T-helper 2 cell treated with Interferon-gamma antibody and Interleukin-4, amounts not matched to agents 5 μg/mL and 100 μg/mL, for 36 hours (primary cell): ENCODE data around the gene TM9SF1.

Experiments
- DNase-seq: peaks from one replicate; pipeline ENCODE4 v3.0.0; 2021; ENCODE audit warnings: low spot score
- H3K27ac Mint-ChIP-seq: one replicate; pipeline ENCODE4 v1.8.0; 2021; ENCODE audit warnings: mild to moderate bottlenecking, mixed read lengths
- H3K27me3 Mint-ChIP-seq: one replicate; pipeline ENCODE4 v1.8.0; 2021; ENCODE audit warnings: low read depth, mixed read lengths
- H3K36me3 Mint-ChIP-seq: one replicate; pipeline ENCODE4 v1.8.0; 2021; ENCODE audit warnings: low read depth, mixed read lengths
- H3K4me1 Mint-ChIP-seq: one replicate; pipeline ENCODE4 v1.8.0; 2021; ENCODE audit warnings: low read depth, mixed read lengths
- H3K4me3 Mint-ChIP-seq: one replicate; pipeline ENCODE4 v1.8.0; 2022; ENCODE audit warnings: mild to moderate bottlenecking, moderate library complexity, mixed read lengths
- H3K9me3 Mint-ChIP-seq: one replicate; pipeline ENCODE4 v1.8.0; 2021; ENCODE audit warnings: mixed read lengths

The TM9SF1 gene

DNA sequence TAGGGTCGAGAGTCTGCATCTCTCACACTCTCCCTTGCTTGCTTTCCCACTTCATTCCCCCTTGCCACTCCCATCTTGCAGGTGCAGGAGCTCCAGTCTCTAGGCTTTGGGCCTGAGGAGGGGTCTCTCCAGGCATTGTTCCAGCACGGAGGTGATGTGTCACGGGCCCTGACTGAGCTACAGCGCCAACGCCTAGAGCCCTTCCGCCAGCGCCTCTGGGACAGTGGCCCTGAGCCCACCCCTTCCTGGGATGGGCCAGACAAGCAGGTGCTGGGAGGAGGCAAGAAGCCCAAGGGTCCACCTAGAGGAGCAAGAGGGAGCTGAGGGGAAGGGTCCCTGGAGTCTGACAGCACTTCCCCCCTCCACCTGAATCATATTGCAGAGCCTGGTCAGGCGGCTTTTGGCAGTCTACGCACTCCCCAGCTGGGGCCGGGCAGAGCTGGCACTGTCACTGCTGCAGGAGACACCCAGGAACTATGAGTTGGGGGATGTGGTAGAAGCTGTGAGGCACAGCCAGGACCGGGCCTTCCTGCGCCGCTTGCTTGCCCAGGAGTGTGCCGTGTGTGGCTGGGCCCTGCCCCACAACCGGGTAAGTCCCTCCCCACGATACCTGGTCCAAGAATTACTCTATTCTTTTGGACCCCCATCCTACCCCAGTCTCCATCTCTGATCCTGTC, 43.7 kb downstream of the TM9SF1 start:
- no peak for DNase-seq
- Mint-ChIP-seq H3K27ac (no peak overlapping the region), H3K27me3 (no peaks in the 10 kb centered on the region), H3K4me1 (peaks cover 24% of the 10 kb centered on the region), H3K4me3 (no peak overlapping the region), H3K9me3 (no peaks in the 10 kb centered on the region), H3K36me3 (peaks cover 61% of the 10 kb centered on the region)

DNA sequence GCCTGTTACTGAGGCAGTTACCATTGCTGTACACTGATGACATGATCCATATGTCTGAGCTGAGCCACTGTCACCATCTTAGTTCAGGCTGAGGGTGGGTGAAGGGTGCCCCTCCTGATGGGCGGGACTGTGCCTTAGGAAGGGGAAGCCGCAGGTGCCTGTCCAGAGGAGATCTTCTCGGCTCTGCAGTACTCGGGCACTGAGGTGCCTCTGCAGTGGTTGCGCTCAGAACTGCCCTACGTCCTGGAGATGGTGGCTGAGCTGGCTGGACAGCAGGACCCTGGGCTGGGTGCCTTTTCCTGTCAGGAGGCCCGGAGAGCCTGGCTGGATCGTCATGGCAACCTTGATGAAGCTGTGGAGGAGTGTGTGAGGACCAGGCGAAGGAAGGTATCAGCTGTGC, 44.2 kb downstream of the TM9SF1 start:
- Mint-ChIP-seq H3K36me3 (peaks cover 64% of the 10 kb centered on the region), H3K4me1 (peaks cover 24% of the 10 kb centered on the region), H3K27me3 (no peaks in the 10 kb centered on the region), H3K9me3 (no peaks in the 10 kb centered on the region), H3K27ac (no peak overlapping the region), H3K4me3 (no peak overlapping the region)
- no peak for DNase-seq

GRCh38 chr14:24150567-24150966, 44.7 kb downstream of the TM9SF1 start:
- peak overlapping the region; percentile 34 for H3K27ac Mint-ChIP-seq
- H3K4me3 Mint-ChIP-seq: peak overlapping the region; percentile 3
- no peaks in the 10 kb centered on the region for H3K9me3 Mint-ChIP-seq
- no peaks in the 10 kb centered on the region for H3K27me3 Mint-ChIP-seq
- DNase-seq: no peak
- peaks cover 26% of the 10 kb centered on the region for H3K4me1 Mint-ChIP-seq
- peaks cover 64% of the 10 kb centered on the region for H3K36me3 Mint-ChIP-seq

DNA sequence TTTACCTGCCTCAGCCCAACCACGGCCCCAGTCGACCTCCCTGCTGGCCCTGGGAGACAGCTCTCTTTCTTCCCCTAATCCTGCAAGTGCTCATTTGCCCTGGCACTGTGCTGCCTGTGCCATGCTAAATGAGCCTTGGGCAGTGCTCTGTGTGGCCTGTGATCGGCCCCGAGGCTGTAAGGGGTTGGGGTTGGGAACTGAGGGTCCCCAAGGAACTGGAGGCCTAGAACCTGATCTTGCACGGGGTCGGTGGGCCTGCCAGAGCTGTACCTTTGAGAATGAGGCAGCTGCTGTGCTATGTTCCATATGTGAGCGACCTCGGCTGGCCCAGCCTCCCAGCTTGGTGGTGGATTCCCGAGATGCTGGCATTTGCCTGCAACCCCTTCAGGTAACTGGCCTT, 45.2 kb downstream of the TM9SF1 start:
- Mint-ChIP-seq H3K4me3 (no peak overlapping the region), H3K27ac (no peak overlapping the region), H3K9me3 (no peaks in the 10 kb centered on the region), H3K27me3 (no peaks in the 10 kb centered on the region), H3K4me1 (peaks cover 32% of the 10 kb centered on the region), H3K36me3 (peaks cover 64% of the 10 kb centered on the region)
- DNase-seq: no peak

- H3K27ac Mint-ChIP-seq: peak overlapping the region; percentile 26
- DNase-seq: no peak
- H3K4me1 Mint-ChIP-seq: peaks cover 36% of the 10 kb centered on the region
- no peaks in the 10 kb centered on the region for H3K9me3 Mint-ChIP-seq
- H3K36me3 Mint-ChIP-seq: peaks cover 62% of the 10 kb centered on the region
- H3K27me3 Mint-ChIP-seq: no peaks in the 10 kb centered on the region
- H3K4me3 Mint-ChIP-seq: peak overlapping the region; percentile 100
These were observed 45.8 kb downstream of the TM9SF1 start for GRCh38 chr14:24149302-24149969.

DNA sequence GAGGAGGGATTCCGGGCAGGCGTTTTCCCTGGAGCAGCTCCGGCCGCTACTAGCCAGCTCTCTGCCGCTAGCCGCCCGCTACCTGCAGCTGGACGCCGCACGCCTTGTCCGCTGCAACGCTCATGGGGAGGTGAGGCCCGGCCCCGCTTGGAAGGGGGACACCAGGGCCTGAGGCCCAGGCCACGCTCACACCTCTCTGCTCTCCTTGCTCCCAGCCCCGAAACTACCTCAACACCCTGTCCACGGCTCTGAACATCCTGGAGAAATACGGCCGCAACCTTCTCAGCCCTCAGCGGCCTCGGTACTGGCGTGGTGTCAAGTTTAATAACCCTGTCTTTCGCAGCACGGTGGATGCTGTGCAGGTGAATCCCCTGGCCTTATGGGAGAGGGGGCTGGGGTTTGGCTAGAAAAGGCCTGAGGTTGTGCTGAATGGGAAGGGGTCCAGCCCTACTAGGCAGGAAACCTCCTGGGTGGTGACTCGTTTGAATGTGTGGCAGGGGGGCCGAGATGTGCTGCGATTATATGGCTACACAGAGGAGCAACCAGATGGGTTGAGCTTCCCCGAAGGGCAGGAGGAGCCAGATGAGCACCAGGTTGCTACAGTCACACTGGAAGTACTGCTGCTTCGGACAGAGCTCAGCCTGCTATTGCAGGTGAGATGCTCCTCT, 47.3 kb downstream of the TM9SF1 start:
- no peaks in the 10 kb centered on the region for H3K27me3 Mint-ChIP-seq
- no peaks in the 10 kb centered on the region for H3K9me3 Mint-ChIP-seq
- H3K36me3 Mint-ChIP-seq: peaks cover 73% of the 10 kb centered on the region
- DNase-seq: no peak
- peak overlapping the region; percentile 82 for H3K27ac Mint-ChIP-seq
- H3K4me1 Mint-ChIP-seq: peaks cover 48% of the 10 kb centered on the region
- H3K4me3 Mint-ChIP-seq: peak overlapping the region; percentile 100

- peaks cover 73% of the 10 kb centered on the region for H3K36me3 Mint-ChIP-seq
- H3K4me1 Mint-ChIP-seq: peaks cover 51% of the 10 kb centered on the region
- no peaks in the 10 kb centered on the region for H3K9me3 Mint-ChIP-seq
- no peaks in the 10 kb centered on the region for H3K27me3 Mint-ChIP-seq
- DNase-seq: peak; percentile 98
- H3K27ac Mint-ChIP-seq: peak within 1 kb of the TSS; percentile 100
- H3K4me3 Mint-ChIP-seq: peak within 1 kb of the TSS; percentile 100
These were observed 48.1 kb downstream of the TM9SF1 start, which contains the start of gene RNF31 for GRCh38 chr14:24146978-24147760. Gene RNF31, plus strand, starts transcription at chr14:24147498. Its CDS starts 201 bp downstream, at chr14:24147699.

DNA sequence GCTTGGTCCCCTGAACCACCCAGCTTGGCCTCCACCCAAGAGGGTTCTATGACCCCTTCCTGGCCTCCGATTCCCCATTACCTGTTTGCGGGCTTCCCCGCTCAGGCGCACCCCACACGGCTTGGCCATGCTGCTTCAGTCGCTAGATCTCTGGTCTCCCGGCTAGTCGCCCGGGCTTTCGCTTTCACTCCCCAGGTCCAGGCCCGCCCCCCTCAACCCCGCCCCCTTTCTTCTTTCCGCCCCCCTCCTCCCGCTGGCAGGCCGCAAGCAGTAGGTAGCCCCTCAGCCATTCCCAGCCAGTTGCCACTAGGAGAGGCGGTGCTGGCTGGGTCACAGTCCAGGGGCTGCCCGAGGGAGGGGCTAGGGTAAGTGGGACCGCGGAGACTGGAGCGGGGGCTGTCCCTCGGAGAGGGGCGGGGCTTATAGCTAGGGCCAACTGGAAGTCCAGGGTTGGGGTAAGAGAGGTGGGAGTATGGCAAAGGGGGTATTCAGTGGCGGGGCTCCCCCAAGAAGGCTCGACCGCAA, 48.7 kb downstream of the TM9SF1 start, which contains the start of gene PSME2:
Gene PSME2, minus strand, starts transcription at position 158 of the 525 bp plus-strand sequence. Its CDS starts 29 bp downstream, at position 129.
- Mint-ChIP-seq H3K27ac (peak within 1 kb of the TSS; percentile 100), H3K4me3 (peak within 1 kb of the TSS; percentile 100), H3K27me3 (no peaks in the 10 kb centered on the region), H3K9me3 (no peaks in the 10 kb centered on the region), H3K36me3 (peaks cover 72% of the 10 kb centered on the region), H3K4me1 (peaks cover 53% of the 10 kb centered on the region)
- peak; percentile 93 for DNase-seq

DNA sequence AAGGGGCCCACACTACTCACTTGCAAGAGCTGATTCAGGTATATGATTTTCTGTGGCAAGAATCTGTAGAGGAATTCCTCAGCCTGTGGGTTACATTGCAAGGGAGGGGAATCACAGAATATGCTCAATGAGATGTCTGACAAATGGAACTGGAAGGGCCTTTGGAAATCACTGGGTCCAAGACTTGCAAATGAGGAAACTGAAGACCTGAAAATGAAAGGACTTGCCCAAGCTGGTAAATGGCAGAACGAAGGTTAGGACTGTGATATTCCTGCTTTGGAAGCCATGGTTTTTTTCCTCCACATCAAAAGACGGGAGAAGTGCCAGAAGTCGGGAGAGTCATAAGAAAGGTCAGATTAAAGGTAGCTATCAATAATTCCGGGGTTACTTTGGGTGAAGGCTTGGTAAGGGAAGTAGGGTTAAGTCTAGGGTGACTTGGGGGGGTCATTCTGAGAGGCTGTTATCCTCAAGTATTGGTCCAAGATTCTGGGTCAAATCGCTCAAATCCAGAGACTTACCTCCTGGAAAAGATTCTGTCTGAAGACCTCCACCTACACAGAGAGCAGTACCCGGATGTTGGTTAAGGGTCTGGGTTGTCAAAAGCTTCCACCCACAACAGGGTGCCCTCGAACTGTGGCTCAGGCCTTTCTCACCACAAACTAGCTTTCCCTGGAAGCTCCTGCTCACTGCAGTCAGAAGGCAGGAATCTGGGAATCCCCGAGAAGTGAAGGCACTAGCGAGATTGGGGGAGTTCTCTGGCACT, 49.4 kb downstream of the TM9SF1 start:
- peak overlapping the region; percentile 100 for H3K27ac Mint-ChIP-seq
- H3K4me3 Mint-ChIP-seq: peak overlapping the region; percentile 100
- H3K36me3 Mint-ChIP-seq: peaks cover 67% of the 10 kb centered on the region
- no peaks in the 10 kb centered on the region for H3K27me3 Mint-ChIP-seq
- peaks cover 53% of the 10 kb centered on the region for H3K4me1 Mint-ChIP-seq
- DNase-seq: no peak
- H3K9me3 Mint-ChIP-seq: no peaks in the 10 kb centered on the region

GRCh38 chr14:24145219-24145618, 50.0 kb downstream of the TM9SF1 start:
- Mint-ChIP-seq H3K4me1 (peaks cover 49% of the 10 kb centered on the region), H3K27ac (peak overlapping the region; percentile 100), H3K4me3 (peak overlapping the region; percentile 100), H3K36me3 (peaks cover 67% of the 10 kb centered on the region), H3K9me3 (no peaks in the 10 kb centered on the region), H3K27me3 (no peaks in the 10 kb centered on the region)
- no peak for DNase-seq

- peak overlapping the region; percentile 50 for H3K27ac Mint-ChIP-seq
- no peaks in the 10 kb centered on the region for H3K27me3 Mint-ChIP-seq
- H3K9me3 Mint-ChIP-seq: no peaks in the 10 kb centered on the region
- peaks cover 50% of the 10 kb centered on the region for H3K4me1 Mint-ChIP-seq
- DNase-seq: no peak
- H3K36me3 Mint-ChIP-seq: peaks cover 68% of the 10 kb centered on the region
- H3K4me3 Mint-ChIP-seq: peak overlapping the region; percentile 100
These were observed 50.8 kb downstream of the TM9SF1 start for GRCh38 chr14:24144451-24144850.

DNA sequence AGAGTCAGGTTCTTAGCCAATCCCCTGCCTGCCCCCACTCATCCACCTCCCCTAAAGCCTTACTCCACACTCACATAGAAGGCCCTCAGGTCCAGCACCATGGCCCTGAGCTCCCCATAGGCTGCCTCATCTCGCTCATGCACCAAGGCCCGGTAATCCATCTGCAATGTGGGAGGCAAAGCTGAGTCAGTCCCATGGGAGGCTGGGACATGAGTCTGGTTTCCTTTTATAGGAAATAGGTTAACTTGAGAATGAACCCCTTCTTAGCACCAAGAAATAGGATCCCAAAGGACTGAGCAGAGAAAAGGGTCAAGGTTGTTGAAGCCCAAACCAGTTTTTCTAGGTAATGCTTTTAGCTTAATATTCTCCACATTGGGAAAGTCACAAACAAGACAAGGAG, 51.7 kb downstream of the TM9SF1 start:
- Mint-ChIP-seq H3K36me3 (peaks cover 68% of the 10 kb centered on the region), H3K27me3 (no peaks in the 10 kb centered on the region), H3K4me3 (peak overlapping the region; percentile 99), H3K27ac (peak overlapping the region; percentile 69), H3K4me1 (peaks cover 50% of the 10 kb centered on the region), H3K9me3 (no peaks in the 10 kb centered on the region)
- DNase-seq: no peak
